H1 (cell line): Measurements from ENCODE around the gene RBM43. TPM values are rescaled to one million over a fixed set of nuclear protein-coding genes. Genes with fewer than 3 reads are reported as not detected.

Experiments
- CTCF ChIA-PET: fragments of 300-600 bp; sonication (Branson Sonifier 250); formaldehyde crosslinking; loops from one replicate; lab custom pipeline; 2021; ENCODE audit not compliant: partially characterized antibody; lab: Charles Lee
- POLR2A ChIA-PET: fragments of 300-600 bp; sonication (Branson Sonifier 250); formaldehyde crosslinking; loops from one replicate; lab custom pipeline; 2021; ENCODE audit warnings: inconsistent platforms; ENCODE audit not compliant: partially characterized antibody; lab: Charles Lee
- DNase-seq, 2 experiments: peaks; one replicate each; pipeline versions ENCODE4 v3.0.0 to v3.0.0-alpha.2; 2010 to 2022; ENCODE audit warnings: low spot score in 2 of 2, low read depth in 1 of 2, mixed read lengths in 1 of 2
- FAIRE-seq: peaks from 2 replicates; lab custom pipeline; 2011; peaks lifted over from hg19 to GRCh38; lab: Jason Lieb, UNC
- H2AFZ ChIP-seq: 2 replicates; pipeline ENCODE4 v1.8.1; 2012; ENCODE audit warnings: low read length, inconsistent platforms
- H2AK5ac ChIP-seq: 2 replicates; pipeline ENCODE4 v1.6.1; 2013; ENCODE audit warnings: low read depth, low read length
- H2BK120ac ChIP-seq: replicated peaks from 2 replicates; pipeline ENCODE3; 2013; ENCODE audit warnings: low read depth, low read length, inconsistent platforms
- H2BK12ac ChIP-seq: 2 replicates; pipeline ENCODE4 v1.6.1; 2013; ENCODE audit warnings: low read depth, low read length
- H2BK15ac ChIP-seq: 2 replicates; pipeline ENCODE4 v1.6.1; 2013; ENCODE audit warnings: low read length
- H2BK20ac ChIP-seq: 2 replicates; pipeline ENCODE4 v1.6.1; 2013; ENCODE audit warnings: low read length
- H2BK5ac ChIP-seq: 2 replicates; pipeline ENCODE4 v1.6.1; 2013; ENCODE audit warnings: low read depth, low read length
- H3K14ac ChIP-seq: 2 replicates; pipeline ENCODE4 v1.6.1; 2013; ENCODE audit warnings: inconsistent platforms; ENCODE audit not compliant: insufficient read length
- H3K18ac ChIP-seq: 2 replicates; pipeline ENCODE4 v1.6.1; 2013; ENCODE audit warnings: low read length; ENCODE audit errors: extremely low read depth
- H3K23ac ChIP-seq: 2 replicates; pipeline ENCODE4 v1.6.1; 2013; ENCODE audit warnings: inconsistent platforms; ENCODE audit not compliant: insufficient read length
- H3K23me2 ChIP-seq: 2 replicates; pipeline ENCODE4 v1.6.1; 2013; ENCODE audit warnings: low read depth, low read length
- H3K27ac ChIP-seq: 2 replicates; pipeline ENCODE4 v1.6.1; 2011; ENCODE audit warnings: low read depth, low read length, inconsistent platforms
- H3K27me3 ChIP-seq, 4 experiments: replicated peaks in 1 of 4; 1 replicate in 1 of 4; 2 replicates in 3 of 4; pipeline versions ENCODE4 v1.6.1 to v1.8.1; 2011 to 2013; ENCODE audit warnings: low read length in 3 of 4, mild to moderate bottlenecking in 3 of 4, inconsistent platforms in 2 of 4, mixed read lengths in 2 of 4, moderate library complexity in 1 of 4; ENCODE audit not compliant: control insufficient read depth in 3 of 4, insufficient read depth in 3 of 4; ENCODE audit errors: extremely low read depth in 1 of 4
- H3K36me3 ChIP-seq, 4 experiments: 2 replicates each; pipeline versions ENCODE4 v1.6.1 to v1.8.1; 2011 to 2013; ENCODE audit warnings: mild to moderate bottlenecking in 4 of 4, low read length in 3 of 4, moderate library complexity in 2 of 4, control low read depth in 1 of 4, inconsistent platforms in 1 of 4; ENCODE audit not compliant: insufficient read depth in 4 of 4, control insufficient read depth in 2 of 4
- H3K4ac ChIP-seq: replicated peaks from 2 replicates; pipeline ENCODE3; 2013; ENCODE audit warnings: low read length, low read depth, mixed read lengths, inconsistent platforms; ENCODE audit not compliant: insufficient read length
- H3K4me1 ChIP-seq, 4 experiments: replicated peaks in 1 of 4; 1 replicate in 1 of 4; 2 replicates in 3 of 4; pipeline versions ENCODE4 v1.6.1 to v1.8.1; 2011 to 2013; ENCODE audit warnings: low read length in 3 of 4, inconsistent platforms in 2 of 4, mixed read lengths in 1 of 4; ENCODE audit not compliant: insufficient read depth in 4 of 4, control insufficient read depth in 3 of 4
- H3K4me2 ChIP-seq, 2 experiments: 2 replicates each; pipeline versions ENCODE4 v1.6.1 to v1.8.1; 2011 to 2013; ENCODE audit warnings: low read depth in 2 of 2, low read length in 2 of 2, control low read depth in 1 of 2, inconsistent platforms in 1 of 2, mild to moderate bottlenecking in 1 of 2; ENCODE audit not compliant: insufficient read depth in 1 of 2
- H3K4me3 ChIP-seq, 4 experiments: fragments of 200-600, 300-600 bp in 1 of 4; sonication (generic), shearing (Covaris generic), sonication (Bioruptor Twin) in 1 of 4; 2 replicates each; pipeline versions ENCODE4 v1.5.1 to v1.8.1; 2011 to 2016; ENCODE audit warnings: low read length in 4 of 4, low read depth in 3 of 4, control low read depth in 2 of 4, inconsistent platforms in 2 of 4, mild to moderate bottlenecking in 2 of 4, mixed read lengths in 1 of 4, moderate library complexity in 1 of 4; ENCODE audit not compliant: insufficient read depth in 2 of 4; ENCODE audit errors: extremely low read depth in 1 of 4
- H3K56ac ChIP-seq: replicated peaks from 2 replicates; pipeline ENCODE3; 2013; ENCODE audit warnings: low read depth, mild to moderate bottlenecking, mixed read lengths, low read length, inconsistent platforms; ENCODE audit not compliant: insufficient read length
- H3K79me1 ChIP-seq: 2 replicates; pipeline ENCODE4 v1.6.1; 2013; ENCODE audit warnings: low read depth, low read length, control low read depth
- H3K79me2 ChIP-seq, 2 experiments: 2 replicates each; pipeline versions ENCODE4 v1.6.1 to v1.8.1; 2012 to 2013; ENCODE audit warnings: low read length in 2 of 2, mild to moderate bottlenecking in 2 of 2, inconsistent platforms in 1 of 2; ENCODE audit not compliant: insufficient read depth in 2 of 2, control insufficient read depth in 1 of 2
- H3K9ac ChIP-seq, 4 experiments: replicated peaks in 1 of 4; 1 replicate in 1 of 4; 2 replicates in 3 of 4; pipeline versions ENCODE4 v1.6.1 to v1.8.1; 2011 to 2013; ENCODE audit warnings: low read depth in 3 of 4, low read length in 3 of 4, control low read depth in 2 of 4, mild to moderate bottlenecking in 2 of 4, moderate library complexity in 2 of 4, inconsistent platforms in 1 of 4; ENCODE audit errors: extremely low read depth in 1 of 4
- H3K9me3 ChIP-seq, 2 experiments: 2 replicates each; pipeline versions ENCODE4 v1.6.1 to v1.8.1; 2012 to 2013; ENCODE audit warnings: mild to moderate bottlenecking in 2 of 2, moderate library complexity in 2 of 2, control low read depth in 1 of 2, inconsistent platforms in 1 of 2, low read depth in 1 of 2, low read length in 1 of 2, mixed read lengths in 1 of 2; ENCODE audit not compliant: insufficient read depth in 2 of 2
- H4K20me1 ChIP-seq, 2 experiments: replicated peaks in 1 of 2; 2 replicates each; pipeline versions ENCODE3 to v1.8.1; 2011 to 2013; ENCODE audit warnings: inconsistent platforms in 2 of 2, low read length in 2 of 2, mild to moderate bottlenecking in 1 of 2; ENCODE audit not compliant: insufficient read depth in 2 of 2, control insufficient read depth in 1 of 2
- H4K5ac ChIP-seq: 2 replicates; pipeline ENCODE4 v1.6.1; 2013; ENCODE audit warnings: low read length, low read depth, mixed read lengths, inconsistent platforms; ENCODE audit not compliant: insufficient read length
- H4K8ac ChIP-seq: 2 replicates; pipeline ENCODE4 v1.8.0; 2013; ENCODE audit warnings: mild to moderate bottlenecking, moderate library complexity, low read length, inconsistent platforms; ENCODE audit not compliant: insufficient read depth; ENCODE audit errors: extremely low read depth
- H4K91ac ChIP-seq: replicated peaks from 2 replicates; pipeline ENCODE3; 2013; ENCODE audit warnings: low read length, mixed read lengths, inconsistent platforms; ENCODE audit not compliant: insufficient read length
- ASH2L ChIP-seq: fragments of 200-600, 300-600 bp; sonication (generic); IDR thresholded peaks from one replicate; pipeline ENCODE4 v1.7.1; 2017; ENCODE audit warnings: low read length
- CHD2 ChIP-seq: IDR thresholded peaks from 2 replicates; pipeline ENCODE4 v1.6.1; 2012; ENCODE audit warnings: low read length, improper control_type of control experiment
- E2F6 ChIP-seq: IDR thresholded peaks from 2 replicates; pipeline ENCODE4 v1.6.1; 2012; ENCODE audit warnings: inconsistent platforms
- HDAC6 ChIP-seq: IDR thresholded peaks from one replicate; pipeline ENCODE4 v1.7.1; 2012; ENCODE audit warnings: low read depth, mild to moderate bottlenecking, inconsistent platforms, low read length, moderate library complexity
- JUN ChIP-seq: IDR thresholded peaks from 2 replicates; pipeline ENCODE4 v1.6.1; 2011; ENCODE audit warnings: low read depth, mild to moderate bottlenecking, improper control_type of control experiment, low read length
- NRF1 ChIP-seq: IDR thresholded peaks from 2 replicates; pipeline ENCODE4 v1.6.1; 2011; ENCODE audit warnings: mild to moderate bottlenecking, low read depth, low read length, improper control_type of control experiment
- RFX5 ChIP-seq: IDR thresholded peaks from 2 replicates; pipeline ENCODE4 v1.6.1; 2011; ENCODE audit warnings: low read depth, low read length, improper control_type of control experiment, borderline replicate concordance
- SAP30 ChIP-seq: fragments of 300-600 bp; sonication (generic); IDR thresholded peaks from 2 replicates; pipeline ENCODE4 v1.7.1; 2012; ENCODE audit warnings: low read length, moderate library complexity, mild to moderate bottlenecking, inconsistent platforms; ENCODE audit not compliant: insufficient read depth, insufficient replicate concordance
- SIN3A ChIP-seq, 2 experiments: IDR thresholded peaks in 1 of 2; conservative IDR thresholded peaks in 1 of 2; 2 replicates each; pipeline ENCODE4 v1.6.1; 2011 to 2012; ENCODE audit warnings: low read length in 2 of 2, improper control_type of control experiment in 1 of 2, low read depth in 1 of 2, mild to moderate bottlenecking in 1 of 2
- SP1 ChIP-seq: IDR thresholded peaks from 2 replicates; pipeline ENCODE4 v1.6.1; 2011; ENCODE audit warnings: low read depth, low read length
- SP2 ChIP-seq: IDR thresholded peaks from 2 replicates; pipeline ENCODE4 v1.6.1; 2012; ENCODE audit warnings: mild to moderate bottlenecking, low read length, inconsistent platforms
- SUZ12 ChIP-seq: fragments of 200-600 bp; sonication (generic); IDR thresholded peaks from 2 replicates; pipeline ENCODE4 v1.6.1; 2012; ENCODE audit warnings: mild to moderate bottlenecking, inconsistent platforms, low read length, moderate library complexity, mixed read lengths
- USF2 ChIP-seq: IDR thresholded peaks from 2 replicates; pipeline ENCODE4 v1.6.1; 2011; ENCODE audit warnings: low read length, improper control_type of control experiment
- YY1 ChIP-seq: IDR thresholded peaks from 2 replicates; pipeline ENCODE4 v1.6.1; 2011; ENCODE audit warnings: low read depth, mild to moderate bottlenecking, low read length
- polyA plus RNA-seq, 7 experiments: library from polyadenylated mRNA; depleted of rRNA in 3 of 7; stranded (reverse) in 5 of 7; unstranded in 2 of 7; fragments of >200 nt in 5 of 7; fragments of 200-250 nt in 2 of 7; gene quantifications; 1 replicate in 5 of 7; 2 replicates in 1 of 7; 4 replicates in 1 of 7; pipeline versions ENCODE4 v1.2.1 to v1.2.3, GENCODE V29; 2011 to 2013; ENCODE audit warnings: missing spikeins in 2 of 7, mixed read lengths in 2 of 7
- total RNA-seq: library from RNA; stranded (reverse); fragmentation: NEBNext Ultra II Directional; extraction: Animal tissue kit (Norgen Biotek cat#: 25700); gene quantifications from 2 replicates; pipeline ENCODE4 v1.2.1, GENCODE V29; 2021

Gene RBM43
- total and polyA plus RNA-seq, 2 of the 8 experiments (the other 6 are each of a cell fraction or from before 2014, with no cell fraction given) = 1.7 to 2.0 TPM

- Histone ChIP-seq H3K9me3 (peaks cover 14% of the 10 kb centered on the region in 2 experiments; a peak in 2 of 4 replicates), H3K79me1 (no peaks in the 10 kb centered on the region), H2BK15ac (no peak overlapping the region), H3K14ac (no peak overlapping the region), H3K36me3 (no peaks in the 10 kb centered on the region), H3K18ac (no peak overlapping the region), H3K4me1 (no peaks in the 10 kb centered on the region), H3K23ac (no peak overlapping the region), H2AFZ (no peak overlapping the region), H2BK5ac (no peak overlapping the region), H4K91ac (no peak overlapping the region), H4K5ac (no peak overlapping the region), H2BK20ac (0 out of 2 replicates have a peak overlapping the region, but pooled peaks have one; percentile 8), H3K27me3 (no peaks in the 10 kb centered on the region), H3K4me2 (no peak overlapping the region), H3K9ac (no peak overlapping the region), H3K4me3 (no peak overlapping the region), H2BK120ac (no peak overlapping the region), H4K8ac (no peak overlapping the region), H3K56ac (no peak overlapping the region), H2BK12ac (no peak overlapping the region), H3K79me2 (no peaks in the 10 kb centered on the region), H3K23me2 (no peaks in the 10 kb centered on the region), H3K4ac (no peak overlapping the region), H4K20me1 (no peaks in the 10 kb centered on the region), H2AK5ac (no peak overlapping the region), H3K27ac (no peak overlapping the region)
- no peak for FAIRE-seq
- ChIA-PET POLR2A (no interaction called here), CTCF (no interaction called here)
- DNase-seq = no peak
- no peak for TF ChIP-seq SP1
- no peak for TF ChIP-seq HDAC6
- TF ChIP-seq SP2 = no peak
- no peak for TF ChIP-seq ASH2L
- TF ChIP-seq SAP30 = no peak
- no peak for TF ChIP-seq NRF1
- no peak for TF ChIP-seq JUN
- TF ChIP-seq YY1 = no peak
- TF ChIP-seq SUZ12 = no peak
- TF ChIP-seq USF2 = no peak
- no peak for TF ChIP-seq CHD2
- no peak for TF ChIP-seq E2F6
- no peak for TF ChIP-seq RFX5
- no peak for TF ChIP-seq SIN3A (conservative IDR thresholded peaks at IDR 0.05 in 1 of 2, IDR thresholded peaks at IDR 0.05 in 1 of 2; ENCODE audit: low read depth in 1 of 2, low read length in 2 of 2)
Measured at GRCh38 chr2:151305129-151305691, 43.5 kb upstream of the RBM43 start.
